H54 (cell line): ENCODE data around the gene PRPF6.
"Not testable (repeated sequence)": the region's sequence is repeated elsewhere in the genome, so short reads cannot be mapped to it uniquely, and the experiment has no call there.

ENCODE experiments used
- DNase-seq: peaks from one replicate; pipeline ENCODE4 v3.0.0; 2011; ENCODE audit warnings: low spot score, mixed read lengths; ENCODE audit not compliant: insufficient read length
- FAIRE-seq: peaks from 3 replicates; lab custom pipeline; 2011; peaks lifted over from hg19 to GRCh38; lab: Jason Lieb, UNC
- POLR2A ChIP-seq: IDR thresholded peaks from 2 replicates; pipeline ENCODE4 v1.6.1; 2011; ENCODE audit warnings: low read depth, mild to moderate bottlenecking, low read length

PRPF6 gene

DNA sequence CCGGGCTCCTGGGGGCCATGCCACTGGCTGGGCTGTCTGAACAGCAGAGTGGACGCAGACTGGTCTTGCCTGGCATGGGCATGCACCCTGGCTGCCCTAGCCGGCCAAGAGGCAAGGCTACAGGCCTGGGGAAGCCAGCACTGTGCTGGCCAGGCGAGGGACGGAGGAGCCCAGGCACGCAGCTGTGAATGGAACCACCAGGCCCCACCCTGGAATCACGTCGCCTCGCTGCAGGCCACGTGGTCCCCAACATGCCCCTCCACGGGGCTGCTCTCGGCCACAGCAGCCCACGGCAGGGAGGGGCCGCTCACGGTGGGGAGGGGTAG is 28.8 kb upstream of the PRPF6 start:
- DNase-seq, result no peak
- TF ChIP-seq POLR2A, result no peak
- FAIRE-seq, result no peak

DNA sequence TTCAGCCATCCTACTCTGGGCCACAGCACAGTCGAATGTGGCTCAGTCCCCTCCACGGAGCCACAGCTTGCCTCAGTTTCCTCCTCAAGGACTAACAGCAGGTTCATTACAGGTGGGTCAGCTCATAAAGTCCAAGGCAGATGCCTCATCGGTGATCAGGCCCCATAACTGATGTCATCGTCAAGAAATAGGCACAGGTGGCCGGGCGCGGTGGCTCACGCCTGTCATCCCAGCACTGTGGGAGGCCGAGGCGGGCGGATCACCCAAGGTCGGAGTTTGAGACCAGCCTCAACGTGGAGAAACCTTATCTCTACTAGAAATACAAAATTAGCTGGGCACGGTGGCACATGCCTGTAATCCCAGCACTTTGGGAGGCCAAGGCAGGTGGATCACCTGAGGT is 28.2 kb upstream of the PRPF6 start:
- no peak for DNase-seq
- no peak for FAIRE-seq
- TF ChIP-seq POLR2A, result no peak

DNA sequence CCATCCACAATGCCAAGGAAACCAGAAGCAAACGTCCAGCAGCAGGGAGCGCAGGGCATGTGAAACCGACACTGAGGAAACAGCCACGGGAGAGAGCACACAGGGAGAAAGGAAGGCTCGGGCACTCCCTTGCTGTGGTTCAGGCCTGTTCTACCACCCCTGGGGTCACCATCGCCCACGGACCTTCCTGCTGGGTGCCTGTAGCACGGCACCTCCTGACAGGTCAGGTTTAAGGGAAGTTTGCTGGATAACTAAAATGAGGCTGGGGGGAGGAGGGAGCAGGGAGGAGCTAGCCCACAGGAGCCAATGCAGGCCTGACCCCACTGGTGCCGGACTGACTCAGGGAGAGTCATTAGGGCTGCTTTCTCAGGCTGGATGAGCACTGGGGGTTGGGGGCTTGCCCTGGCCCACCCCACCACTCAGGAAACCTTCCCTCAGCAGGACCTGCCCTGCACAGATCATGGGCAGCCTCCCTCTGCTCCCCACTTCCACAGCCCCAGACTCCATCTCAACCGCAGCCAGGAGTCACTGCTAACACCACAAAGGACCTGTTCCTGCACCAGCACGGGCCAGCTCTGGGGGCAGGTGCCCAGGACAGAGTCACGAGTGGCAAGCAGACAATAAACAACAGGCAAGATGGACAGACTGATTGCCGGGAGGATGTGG is 27.0 kb upstream of the PRPF6 start:
- FAIRE-seq, result no peak
- no peak for DNase-seq
- TF ChIP-seq POLR2A, result no peak

DNA sequence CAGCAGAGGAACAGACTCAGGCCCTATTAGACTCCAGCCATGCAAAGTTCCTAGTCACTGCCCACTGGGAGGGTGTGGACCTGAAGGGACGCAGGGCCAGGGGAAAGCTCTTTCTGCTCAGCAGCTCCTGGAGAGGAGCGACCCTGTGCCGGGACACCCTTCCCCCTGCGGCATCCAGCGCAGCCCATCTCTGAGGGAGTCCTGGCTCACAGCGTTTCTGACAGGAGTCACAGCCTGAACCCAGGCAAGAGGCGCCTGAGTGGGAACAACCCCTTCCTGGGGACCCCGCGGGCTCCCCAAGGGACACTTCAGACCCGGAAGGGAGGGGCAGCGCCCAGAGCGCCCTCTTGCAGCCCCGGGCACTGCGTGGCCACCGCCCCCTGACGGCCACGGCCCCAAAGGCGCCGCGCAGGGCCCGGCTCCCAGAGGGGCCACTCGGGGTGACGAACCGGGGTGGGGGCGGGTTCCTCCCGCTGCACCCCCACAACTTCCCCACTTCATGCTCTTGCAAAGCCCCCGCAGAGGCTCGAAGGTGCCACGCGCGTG is 25.6 kb upstream of the PRPF6 start:
- FAIRE-seq (no peak), DNase-seq (peak; percentile 61)
- peak; percentile 15; the same call in 1 of the 2 replicates for TF ChIP-seq POLR2A

DNA sequence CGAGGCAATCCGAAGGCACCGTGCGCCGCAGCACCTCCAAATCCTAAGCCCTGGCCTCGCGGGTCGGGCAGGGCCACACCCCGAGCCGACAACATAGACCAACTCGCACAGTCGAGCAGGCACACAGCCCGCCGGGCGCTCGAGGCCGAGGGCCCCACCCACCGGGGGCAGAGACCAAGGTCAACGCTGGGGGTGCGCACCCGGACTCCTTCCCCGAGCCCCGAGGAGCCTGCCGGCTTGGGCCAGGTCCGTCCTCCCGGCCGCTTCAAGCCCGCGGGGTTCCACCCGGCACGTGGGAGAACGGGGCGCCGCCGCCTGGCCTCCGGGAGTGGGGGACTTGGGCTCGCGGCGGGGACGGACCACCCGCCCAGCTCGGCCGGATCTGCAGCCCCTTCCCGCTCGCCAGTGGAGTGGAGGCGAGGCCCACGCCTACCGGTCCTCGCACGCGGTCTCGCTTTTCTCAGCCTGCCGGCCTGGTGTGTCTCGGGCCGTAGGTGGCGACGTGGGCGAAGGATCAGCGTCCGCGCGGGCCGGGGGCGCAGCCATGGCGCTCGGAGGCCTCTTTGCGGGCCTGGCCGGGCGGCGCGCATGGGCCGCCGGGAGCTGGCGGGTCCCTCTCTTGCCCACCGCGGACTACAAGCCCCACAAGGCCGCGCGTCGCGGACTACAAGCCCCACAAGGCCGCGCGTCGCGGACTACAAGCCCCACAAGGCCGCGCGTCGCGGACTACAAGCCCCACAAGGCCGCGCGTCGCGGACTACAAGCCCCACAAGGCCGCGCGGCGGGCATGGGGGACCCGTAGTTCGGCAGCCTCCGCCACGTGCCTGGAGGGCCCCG is 24.9 kb upstream of the PRPF6 start, which contains the start of gene UCKL1:
Gene UCKL1 (minus strand): TSS at position 590 of the 837 bp plus-strand sequence. CDS start 44 bp downstream, at position 546.
- peak; percentile 85 for DNase-seq
- no peak for FAIRE-seq
- peak; percentile 92 for TF ChIP-seq POLR2A

DNA sequence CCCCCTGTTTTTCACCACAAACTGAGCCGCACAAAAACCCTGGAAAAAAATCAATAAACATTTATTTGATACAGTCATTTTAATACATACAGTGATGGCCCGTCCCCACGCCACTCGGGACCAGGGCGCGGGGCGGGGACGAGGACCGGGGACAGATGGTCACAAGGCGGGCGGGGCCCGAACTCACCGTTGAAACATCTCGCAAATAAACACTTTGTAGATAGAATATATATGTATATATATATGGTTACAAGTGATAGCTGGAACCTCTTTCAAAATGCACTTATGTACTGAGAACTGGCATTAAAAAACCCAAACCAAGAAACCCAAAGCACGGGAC is 24.3 kb upstream of the PRPF6 start:
- FAIRE-seq (no peak), DNase-seq (no peak)
- TF ChIP-seq POLR2A, result no peak

DNA sequence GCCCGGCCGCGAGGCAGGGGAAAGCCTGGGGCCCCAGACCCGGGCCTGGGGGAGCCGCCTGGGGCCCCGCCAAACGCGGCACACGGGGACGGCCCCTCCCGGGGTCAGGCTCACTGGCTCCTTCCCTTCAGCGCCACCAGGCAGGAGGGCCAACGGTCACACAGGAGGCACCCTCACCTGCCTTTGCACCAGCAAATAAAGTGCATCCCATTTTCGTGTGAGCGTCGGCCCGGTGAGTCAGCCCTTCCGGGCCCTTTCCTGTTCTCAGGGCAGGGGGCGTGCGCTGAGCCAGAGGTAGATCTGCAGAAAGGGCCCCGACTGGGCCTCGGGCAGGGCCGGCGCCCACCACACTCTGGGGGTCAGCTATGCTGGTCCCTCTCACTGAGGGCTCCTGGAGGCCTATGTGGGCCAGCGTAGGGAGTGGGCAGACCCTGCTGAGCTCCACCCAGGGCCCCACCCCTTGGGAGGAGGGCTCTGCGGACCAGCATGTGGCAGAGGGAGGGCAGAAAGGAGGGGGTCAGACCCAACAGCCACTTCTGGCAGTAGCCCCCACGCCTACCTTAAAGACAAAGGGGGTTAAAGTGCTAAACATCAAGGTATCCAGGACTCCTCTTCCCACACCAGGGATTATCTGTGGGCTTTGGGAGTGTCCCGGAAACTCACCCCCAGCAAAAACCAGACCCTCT is 23.8 kb upstream of the PRPF6 start:
- no peak for TF ChIP-seq POLR2A
- no peak for FAIRE-seq
- peak; percentile 87 for DNase-seq

DNA sequence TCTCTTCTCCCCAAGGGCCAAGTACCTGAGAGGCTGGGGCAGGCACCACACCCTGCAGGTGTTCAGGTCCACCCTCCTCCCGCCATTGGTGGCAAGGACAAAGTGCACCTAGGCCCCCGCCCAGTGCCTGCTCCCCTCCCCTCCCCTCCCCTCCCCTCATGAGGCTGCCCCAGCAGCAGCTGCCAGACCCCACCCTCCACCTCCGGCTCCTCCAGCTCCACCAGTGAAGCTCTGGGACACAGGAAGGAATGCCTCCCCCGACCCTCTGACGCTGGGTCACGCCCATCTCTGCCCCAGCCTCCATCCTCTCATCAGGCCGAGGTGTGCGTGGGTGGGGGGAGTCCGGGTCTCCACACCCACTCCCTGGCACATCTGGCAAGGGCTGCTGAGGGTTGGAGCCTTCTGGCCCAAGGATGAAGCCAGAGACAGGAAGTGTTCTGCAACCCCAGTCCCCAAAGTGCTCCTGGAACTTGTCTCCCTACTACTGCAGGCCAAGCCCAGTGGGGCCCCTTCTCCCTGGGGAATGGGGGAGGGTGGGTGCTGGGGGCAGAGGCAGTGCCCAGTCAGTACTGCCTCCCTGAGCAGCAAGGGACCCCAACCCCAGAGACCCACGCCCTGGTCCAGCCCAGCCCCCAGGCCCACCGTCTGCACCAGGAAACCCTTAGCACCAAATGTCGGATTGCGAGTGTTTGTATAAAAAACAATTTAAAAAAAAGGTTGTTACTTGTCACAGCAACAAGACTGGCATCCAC is 23.1 kb upstream of the PRPF6 start:
- no peak for FAIRE-seq
- no peak for TF ChIP-seq POLR2A
- DNase-seq, result no peak

DNA sequence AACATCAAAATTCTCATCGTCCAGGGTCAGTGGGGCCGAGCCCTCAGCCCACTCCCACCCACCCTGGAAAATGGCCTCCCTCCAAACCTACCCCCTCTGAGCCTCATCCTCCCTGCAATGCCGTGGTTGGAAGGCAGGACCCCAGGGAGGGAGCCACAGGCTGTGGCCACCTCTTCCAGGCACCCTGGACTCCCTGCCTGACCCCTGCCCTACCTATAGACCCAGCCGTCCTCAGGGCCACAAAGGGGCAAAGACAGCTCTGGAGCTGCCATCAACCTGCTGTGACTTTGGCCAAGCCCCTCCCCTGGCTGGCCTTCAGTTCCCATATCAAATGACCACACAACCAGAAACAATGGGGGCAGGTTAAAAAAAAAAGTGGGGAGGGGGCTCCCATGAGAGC is 22.5 kb upstream of the PRPF6 start:
- no peak for TF ChIP-seq POLR2A
- FAIRE-seq (no peak), DNase-seq (no peak)

DNA sequence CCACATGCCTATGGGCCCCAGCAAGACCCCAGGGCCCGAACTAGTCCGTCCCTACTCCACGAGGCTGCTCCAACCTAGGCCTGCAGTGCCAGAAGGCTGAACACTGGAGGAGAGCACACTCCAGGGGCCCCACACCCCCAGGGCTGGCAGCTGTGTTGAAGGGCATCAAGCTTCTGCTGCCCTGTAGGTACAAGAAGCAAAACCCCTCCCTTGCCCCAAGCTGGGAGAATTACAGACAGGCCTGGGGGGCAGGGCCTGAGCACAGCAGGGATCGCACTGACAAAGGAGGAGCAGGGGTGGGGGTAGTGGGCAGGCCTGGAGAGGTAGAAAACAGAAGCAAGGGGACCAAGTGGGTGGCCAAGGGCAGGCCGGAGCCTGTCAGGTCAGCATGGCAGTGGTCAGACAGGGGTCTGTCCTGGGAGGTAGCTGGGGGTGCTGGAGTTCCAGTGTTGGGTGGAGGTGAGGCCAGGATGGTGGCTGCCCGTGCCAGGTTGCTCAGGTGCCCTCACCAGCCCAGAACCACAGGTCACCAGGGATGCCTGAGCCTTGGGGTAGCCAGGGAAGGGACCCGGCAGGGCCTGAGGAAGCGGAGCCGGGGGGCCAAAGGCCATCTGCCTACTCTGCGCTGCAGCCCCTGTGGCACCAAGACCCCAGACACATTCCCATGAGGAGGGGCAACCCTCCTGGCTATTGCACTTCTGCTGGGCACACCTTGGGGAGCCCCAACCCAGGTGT is 21.8 kb upstream of the PRPF6 start:
- FAIRE-seq (no peak), DNase-seq (no peak)
- TF ChIP-seq POLR2A, result no peak

DNA sequence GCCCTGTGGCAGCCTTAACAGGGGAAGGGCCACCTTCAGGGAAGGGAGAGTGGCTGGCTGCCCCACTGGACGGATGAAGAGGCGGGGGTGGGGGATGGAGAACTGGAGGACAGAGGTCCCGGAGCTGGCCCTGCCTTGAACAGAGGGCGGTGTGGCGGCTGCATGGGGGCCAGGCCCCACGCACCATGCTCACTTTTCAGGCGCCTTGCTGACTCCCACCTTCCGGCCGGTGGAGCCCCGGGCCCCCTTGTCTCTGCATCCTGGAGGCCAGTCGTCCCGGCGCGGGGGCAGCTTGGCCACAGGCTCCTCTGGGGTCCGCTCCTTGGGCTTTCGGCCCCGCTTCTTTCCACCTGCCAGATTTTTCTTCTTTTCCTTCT is 21.2 kb upstream of the PRPF6 start:
- no peak for FAIRE-seq

DNA sequence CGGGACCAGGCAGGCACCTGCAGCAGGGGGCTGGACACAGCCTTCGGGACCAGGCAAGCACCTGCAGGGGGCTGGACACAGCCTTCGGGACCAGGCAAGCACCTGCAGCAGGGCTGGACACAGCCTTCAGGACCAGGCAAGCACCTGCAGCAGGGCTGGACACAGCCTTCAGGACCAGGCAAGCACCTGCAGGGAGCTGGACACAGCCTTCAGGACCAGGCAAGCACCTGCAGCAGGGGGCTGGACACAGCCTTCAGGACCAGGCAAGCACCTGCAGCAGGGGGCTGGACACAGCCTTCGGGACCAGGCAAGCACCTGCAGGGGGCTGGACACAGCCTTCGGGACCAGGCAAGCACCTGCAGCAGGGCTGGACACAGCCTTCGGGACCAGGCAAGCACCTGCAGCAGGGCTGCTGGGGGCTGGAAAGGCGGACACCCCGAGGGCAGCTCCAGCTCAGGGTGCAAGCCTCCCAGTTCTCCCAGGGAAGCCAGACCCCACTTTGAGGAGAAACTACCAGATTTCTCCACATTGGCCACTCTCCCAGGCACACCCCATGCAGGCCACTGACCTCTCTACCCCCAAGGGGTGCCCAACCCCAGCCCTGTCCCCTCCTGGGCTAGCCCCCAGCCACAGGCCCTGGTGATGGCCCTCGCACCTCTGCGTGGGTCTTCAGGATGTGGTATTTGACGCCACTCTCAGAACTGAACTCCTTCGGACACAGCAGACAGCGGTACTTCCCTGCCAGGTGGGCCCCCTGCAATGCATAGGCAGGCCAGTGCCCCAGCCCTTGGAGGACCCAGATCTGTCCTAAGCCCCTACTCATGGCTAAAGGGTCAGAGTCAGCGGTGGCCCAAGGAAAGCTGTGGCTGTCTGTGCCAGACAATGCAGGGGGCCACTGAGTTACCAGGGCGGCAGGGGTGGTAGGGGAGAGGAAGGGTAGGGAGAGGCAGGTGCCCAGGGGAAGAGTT is 20.0 kb upstream of the PRPF6 start:
- FAIRE-seq, DNase-seq: not testable (repeated sequence)

More for the DNA sequence above, 21.2 kb upstream of the PRPF6 start:
- no peak for DNase-seq
- TF ChIP-seq POLR2A, result no peak
